Ovary (tissue), 9 donors: ENCODE measurements around the gene UNC13D. TPM values are rescaled to one million over a fixed set of nuclear protein-coding genes. Genes with fewer than 3 reads are reported as not detected.
A peak's percentile ranks its signal among the peaks of the same experiment; 100 is the strongest.

Source experiments
- DNase-seq, 5 donors: peaks; one replicate each; pipeline ENCODE4 v3.0.0-alpha.2; 2019 to 2020
- H3K27ac ChIP-seq, 2 donors: fragments of 200-600 bp; one replicate each; pipeline versions ENCODE4 v1.5.1 to v1.8.0; 2019 to 2022
- H3K27me3 ChIP-seq: fragments of 200-600 bp; one replicate; pipeline ENCODE4 v1.8.0; 2022
- H3K36me3 ChIP-seq: fragments of 200-600 bp; sonication (generic); one replicate; pipeline ENCODE4 v1.5.1; 2019
- H3K4me1 ChIP-seq: one replicate; pipeline ENCODE4 v1.8.1; 2013; ENCODE audit warnings: mild to moderate bottlenecking, moderate library complexity; ENCODE audit not compliant: insufficient read depth
- H3K4me3 ChIP-seq: fragments of 200-600 bp; sonication (generic); one replicate; pipeline ENCODE4 v1.5.1; 2017
- H3K9me3 ChIP-seq, 2 donors: fragments of 200-600 bp in 1 of 2; sonication (generic) in 1 of 2; one replicate each; pipeline versions ENCODE4 v1.5.1 to v1.8.1; 2013 to 2019; ENCODE audit warnings: mild to moderate bottlenecking in 1 of 2, moderate library complexity in 1 of 2
- EP300 ChIP-seq: sonication (generic); formaldehyde crosslinking; IDR thresholded peaks from one replicate; pipeline ENCODE4 v1.6.1; 2017; ENCODE audit warnings: antibody characterized with exemption
- POLR2A ChIP-seq: fragments of 450-650 bp; IDR thresholded peaks from one replicate; pipeline ENCODE4 v1.6.1; 2017; ENCODE audit warnings: antibody characterized with exemption, mild to moderate bottlenecking, moderate library complexity
- WGBS, 3 donors: extraction: QIAGEN DNeasy Blood & Tissue Kit in 1 of 3; methylation state at CpG; one replicate each; pipeline versions ENCODE4 v1.1.5 to v1.1.7; 2013 to 2017; 5-methylcytosine and 5-hydroxymethylcytosine counted together
- intact Hi-C, 4 donors: fragments of 100-400 bp; cut with DNase I; formaldehyde crosslinking; loops; one replicate each; pipeline versions ENCODE4 v1.11.0 to v1.15.1; 2022 to 2023
- polyA plus RNA-seq, 2 donors: library from polyadenylated mRNA; stranded (reverse); fragments of 200-250 nt in 1 of 2; fragments of 350-450 nt in 1 of 2; fragmentation: Illumina TruSeq in 1 of 2; extraction: RNeasy Lipid Tissue Mini Kit (QIAGEN cat#74804) in 1 of 2; gene quantifications; one replicate each; pipeline ENCODE4 v1.2.3, GENCODE V29; 2013 to 2014
- total RNA-seq, 7 donors: library from RNA; depleted of rRNA in 2 of 7; stranded (reverse); fragments of >200 nt in 2 of 7; fragmentation: NEBNext Ultra II Directional in 3 of 7; extraction: Animal tissue kit (Norgen Biotek cat#: 25700) in 3 of 7; gene quantifications; one replicate each; pipeline versions ENCODE4 v1.1.0 to v1.2.4, GENCODE V29; 2016 to 2023
- TF ChIP-seq, protein P1 (sequence below), 3 donors: fragments of 450-650 bp in 2 of 3; fragments of 200-600 bp in 1 of 3; IDR thresholded peaks; one replicate each; pipeline versions ENCODE4 v1.5.1 to v1.8.0; 2016 to 2022; ENCODE audit warnings: antibody characterized with exemption in 3 of 3, mild to moderate bottlenecking in 1 of 3
- donor health status: DM: no; HTN: no; CAD: no; lungs with moderate emphysema.
- donor health status: DM: no; HTN: no; CAD: no.
- donor health status: Bipolar disorder and iron deficiency.
- donor health status: DM: yes; HTN: yes; CAD: no.
- donor health status: DM: no; HTN: no; CAD: no.
- donor health status: DM: yes; HTN: yes; CAD: no.

The UNC13D gene
- total and polyA plus RNA-seq, 9 donors, result 8.9 to 24.9 (median 14.1) TPM

GRCh38 chr17:75809631-75810111 lies 34.5 kb downstream of the UNC13D start:
- WGBS, 3 donors, result 86 to 92% (median 91%) methylated on average over 24 of the region's 24 CpGs
- no peaks in the 10 kb centered on the region for H3K27me3 ChIP-seq
- TF ChIP-seq POLR2A, result no peak
- TF ChIP-seq, protein P1, sequence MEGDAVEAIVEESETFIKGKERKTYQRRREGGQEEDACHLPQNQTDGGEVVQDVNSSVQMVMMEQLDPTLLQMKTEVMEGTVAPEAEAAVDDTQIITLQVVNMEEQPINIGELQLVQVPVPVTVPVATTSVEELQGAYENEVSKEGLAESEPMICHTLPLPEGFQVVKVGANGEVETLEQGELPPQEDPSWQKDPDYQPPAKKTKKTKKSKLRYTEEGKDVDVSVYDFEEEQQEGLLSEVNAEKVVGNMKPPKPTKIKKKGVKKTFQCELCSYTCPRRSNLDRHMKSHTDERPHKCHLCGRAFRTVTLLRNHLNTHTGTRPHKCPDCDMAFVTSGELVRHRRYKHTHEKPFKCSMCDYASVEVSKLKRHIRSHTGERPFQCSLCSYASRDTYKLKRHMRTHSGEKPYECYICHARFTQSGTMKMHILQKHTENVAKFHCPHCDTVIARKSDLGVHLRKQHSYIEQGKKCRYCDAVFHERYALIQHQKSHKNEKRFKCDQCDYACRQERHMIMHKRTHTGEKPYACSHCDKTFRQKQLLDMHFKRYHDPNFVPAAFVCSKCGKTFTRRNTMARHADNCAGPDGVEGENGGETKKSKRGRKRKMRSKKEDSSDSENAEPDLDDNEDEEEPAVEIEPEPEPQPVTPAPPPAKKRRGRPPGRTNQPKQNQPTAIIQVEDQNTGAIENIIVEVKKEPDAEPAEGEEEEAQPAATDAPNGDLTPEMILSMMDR (IDR thresholded peaks at IDR 0.05), result no peak
- intact Hi-C loops, result no loop called here
- no peaks in the 10 kb centered on the region for H3K9me3 ChIP-seq
- H3K36me3 ChIP-seq, result no peaks in the 10 kb centered on the region
- no peak overlapping the region for H3K27ac ChIP-seq
- no peak overlapping the region for H3K4me3 ChIP-seq
- peak in 1 of 5 donors; percentile 24 for DNase-seq
- no peaks in the 10 kb centered on the region for H3K4me1 ChIP-seq

DNA sequence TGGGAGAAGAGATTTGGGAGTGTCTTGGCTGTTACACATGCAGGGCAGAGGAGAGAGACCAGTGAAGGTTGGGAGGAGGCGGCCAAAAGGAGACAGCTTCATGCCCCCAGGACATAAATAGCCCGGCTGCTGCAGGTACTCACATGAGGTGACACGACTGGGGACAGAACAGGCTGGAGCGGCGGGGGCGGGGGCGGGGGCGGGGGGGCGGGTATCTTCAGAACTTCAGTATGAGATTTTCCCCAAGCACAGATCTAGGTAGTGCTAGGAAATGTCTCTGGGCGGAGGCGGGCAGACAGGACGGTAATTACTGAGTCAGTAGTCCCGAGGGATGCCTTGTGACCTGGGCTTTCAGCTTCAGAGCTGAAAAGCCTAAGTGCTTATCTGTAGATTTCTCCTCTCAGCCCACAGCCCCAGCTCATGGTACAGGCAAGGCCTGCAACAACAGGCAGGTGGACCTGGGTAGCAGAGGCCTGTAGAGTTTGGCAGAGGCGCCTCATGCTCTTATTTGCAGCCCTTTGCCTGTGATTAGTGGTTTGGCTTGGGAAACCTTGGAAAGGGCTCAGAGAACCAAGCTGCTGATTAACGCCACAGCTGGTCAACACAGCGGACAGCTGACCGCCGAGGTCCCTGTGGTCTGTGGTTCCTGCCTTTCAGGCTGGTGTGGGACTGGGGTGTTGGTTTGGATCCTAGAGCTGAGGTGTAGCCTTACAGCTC lies 35.1 kb downstream of the UNC13D start:
- 57 to 64% (median 62%) methylated on average over 15 to 18 of the region's 18 CpGs for WGBS, 3 donors
- Histone ChIP-seq H3K36me3 (no peaks in the 10 kb centered on the region), H3K27me3 (no peaks in the 10 kb centered on the region), H3K27ac (no peak overlapping the region), H3K4me1 (no peaks in the 10 kb centered on the region), H3K9me3 (no peaks in the 10 kb centered on the region), H3K4me3 (no peak overlapping the region)
- TF ChIP-seq EP300, result no peak
- no peak for TF ChIP-seq POLR2A
- TF ChIP-seq, protein P1 (IDR thresholded peaks at IDR 0.05), result no peak
- peak in 2 of 5 donors; percentile 19 to 54 for DNase-seq
- intact Hi-C loops, result no loop called here

- intact Hi-C loops, result no loop called here
- no peak overlapping the region for H3K4me3 ChIP-seq
These were observed 35.7 kb downstream of the UNC13D start for GRCh38 chr17:75808549-75808904.

DNA sequence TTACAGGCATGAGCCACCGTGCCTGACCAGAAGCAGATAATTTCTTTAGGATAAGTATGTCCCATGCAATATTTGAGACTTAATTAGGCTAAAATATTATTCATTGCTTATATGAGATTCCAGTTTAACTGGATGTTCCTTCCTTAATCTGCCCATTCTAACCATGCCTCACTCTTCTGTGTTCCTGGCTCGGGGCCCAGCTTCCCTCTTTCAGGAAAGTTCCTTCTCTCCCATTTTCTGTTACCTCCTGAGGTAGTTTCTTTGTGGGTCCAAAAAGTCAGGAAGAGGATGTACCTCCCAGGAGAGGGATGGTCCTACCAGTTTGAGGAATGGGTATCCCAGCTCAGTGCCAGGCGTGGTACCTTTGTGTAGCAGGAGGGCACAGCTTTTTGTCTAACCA lies 36.3 kb downstream of the UNC13D start:
- Histone ChIP-seq H3K27ac (no peak overlapping the region), H3K4me1 (no peaks in the 10 kb centered on the region), H3K9me3 (no peaks in the 10 kb centered on the region), H3K4me3 (no peak overlapping the region), H3K36me3 (no peaks in the 10 kb centered on the region), H3K27me3 (no peaks in the 10 kb centered on the region)
- peak in 1 of 5 donors; percentile 23 for DNase-seq
- TF ChIP-seq POLR2A (no peak), EP300 (no peak)
- TF ChIP-seq, protein P1 (IDR thresholded peaks at IDR 0.05), result no peak
- WGBS, 3 donors, result 90 to 96% (median 90%) methylated on average over 3 of the region's 3 CpGs
- intact Hi-C loops, result no loop called here

More at GRCh38 chr17:75808549-75808904, 35.7 kb downstream of the UNC13D start:
- no peaks in the 10 kb centered on the region for H3K27me3 ChIP-seq
- H3K27ac ChIP-seq, result no peak overlapping the region
- H3K4me1 ChIP-seq, result no peaks in the 10 kb centered on the region
- H3K36me3 ChIP-seq, result no peaks in the 10 kb centered on the region
- WGBS, 3 donors, result 55 to 65% (median 62%) methylated on average over 4 of the region's 4 CpGs
- H3K9me3 ChIP-seq, result no peaks in the 10 kb centered on the region
- TF ChIP-seq, protein P1 (IDR thresholded peaks at IDR 0.05), result no peak
- no peak for TF ChIP-seq POLR2A
- TF ChIP-seq EP300, result no peak
- DNase-seq, result peak in 1 of 5 donors; percentile 7
